Measurements from ENCODE around the gene CSPG4.
"Not testable (repeated sequence)": the region's sequence is repeated elsewhere in the genome, so short reads cannot be mapped to it uniquely, and the experiment has no call there.

Gene CSPG4

DNA sequence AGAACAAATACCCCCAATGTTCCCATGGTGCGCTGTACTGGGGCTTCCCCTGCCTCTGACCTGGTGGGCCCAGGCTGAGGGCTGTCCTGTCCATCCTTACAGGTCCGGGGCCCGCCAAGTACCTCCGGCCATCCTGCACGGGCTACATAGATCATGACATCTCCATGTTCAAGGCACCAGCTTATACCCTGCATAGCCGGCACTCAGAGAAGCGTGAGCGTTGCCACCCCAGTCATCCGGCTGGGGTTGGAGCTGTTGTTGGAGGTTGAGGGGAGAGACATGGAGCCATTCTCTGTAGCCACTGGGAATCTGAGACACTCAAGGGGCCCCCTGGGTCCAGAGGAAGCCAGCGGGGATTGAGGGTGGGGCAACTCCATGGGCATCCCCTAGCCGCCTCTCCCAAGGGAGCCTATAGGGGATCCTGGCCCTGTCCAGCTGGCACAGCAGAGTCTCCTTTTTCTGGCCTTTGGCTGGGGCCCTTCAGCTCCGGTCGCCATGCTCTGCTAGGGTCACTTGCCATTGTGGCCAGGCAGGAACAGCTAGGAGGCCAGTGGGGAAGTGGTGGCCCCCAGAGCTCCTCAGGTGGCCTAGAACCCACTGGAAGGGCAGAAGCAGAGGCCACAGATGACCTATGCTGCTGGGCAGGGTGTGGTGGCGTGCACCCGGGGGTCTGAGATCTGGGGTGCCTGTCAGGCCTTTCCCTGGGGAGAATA, 12.5 kb upstream of the CSPG4 start:
- no peak for DNase-seq (ENCODE audit: low read depth, low spot score)

DNA sequence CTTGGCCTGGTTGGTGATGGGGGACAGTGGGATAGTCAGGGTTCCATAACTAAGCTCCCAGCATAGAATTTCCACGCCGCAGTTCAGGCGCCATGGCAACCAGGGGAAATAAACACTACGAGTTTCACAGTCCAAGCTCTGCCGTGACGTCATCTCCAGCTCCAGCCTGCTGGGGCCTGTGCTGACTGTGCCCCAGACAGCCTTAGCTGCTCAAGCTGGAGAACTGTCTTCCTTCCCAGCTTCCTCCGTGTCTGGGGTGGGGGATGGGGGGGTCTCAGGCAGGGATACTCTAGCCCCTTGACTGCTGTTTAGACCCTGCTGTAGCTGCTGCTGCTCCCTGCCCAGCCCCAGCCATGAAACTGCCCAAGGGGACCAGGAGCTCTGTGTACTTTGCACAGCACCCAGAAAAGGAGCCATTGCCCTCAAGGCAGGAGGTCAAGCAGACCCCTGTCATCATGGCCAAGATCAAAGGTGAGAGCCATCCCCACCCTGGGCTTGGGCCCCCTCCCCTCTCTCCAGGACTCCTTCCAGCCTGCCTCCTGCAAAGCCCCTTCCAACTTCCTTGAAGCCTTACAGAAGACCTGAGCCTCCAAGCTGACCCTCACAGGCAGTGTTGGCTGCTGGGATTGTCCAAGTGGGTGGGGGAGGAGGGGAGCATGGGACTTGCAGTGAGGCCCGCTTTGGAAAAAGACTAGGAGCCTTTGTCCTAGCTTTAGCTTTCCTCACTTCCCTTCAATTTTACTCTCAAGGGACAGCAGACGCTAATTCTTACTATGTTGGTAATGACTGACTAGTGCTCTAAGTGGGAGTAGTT, 11.4 kb upstream of the CSPG4 start:
- peak; percentile 83 for DNase-seq (ENCODE audit: low read depth, low spot score)

DNA sequence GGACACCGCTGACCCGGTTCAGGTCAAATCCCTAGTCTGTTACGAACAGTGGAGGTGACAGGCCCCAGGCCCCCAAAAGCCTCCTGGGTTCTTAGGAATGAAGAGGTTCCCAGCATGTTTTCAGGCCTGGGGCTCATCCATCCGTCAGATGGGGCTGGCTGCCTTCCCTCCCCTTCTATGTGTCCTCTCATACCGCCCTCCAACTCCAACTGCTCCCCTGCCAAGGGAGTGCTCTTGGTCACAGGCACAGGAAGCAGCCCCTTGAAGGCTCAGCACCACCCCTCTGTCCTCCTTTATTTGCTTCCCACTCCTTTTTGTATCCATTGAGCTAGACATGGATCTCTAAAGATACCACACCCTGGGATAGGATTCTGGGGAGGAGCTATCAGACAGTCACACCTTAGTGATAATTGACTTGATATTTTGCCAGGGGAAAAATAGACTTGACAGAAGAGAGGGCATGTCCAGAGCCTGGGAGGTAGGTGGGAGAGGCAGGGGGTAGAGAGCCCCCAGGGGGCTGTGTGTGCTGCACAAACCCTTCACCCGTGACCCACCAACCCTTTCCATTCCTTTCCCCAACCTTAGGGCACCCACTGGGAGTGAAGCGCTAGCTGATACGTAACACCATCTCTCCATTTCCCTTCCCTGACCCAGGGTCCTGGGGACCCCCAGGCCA, 10.7 kb upstream of the CSPG4 start:
- no peak for DNase-seq (ENCODE audit: low read depth, low spot score)

DNA sequence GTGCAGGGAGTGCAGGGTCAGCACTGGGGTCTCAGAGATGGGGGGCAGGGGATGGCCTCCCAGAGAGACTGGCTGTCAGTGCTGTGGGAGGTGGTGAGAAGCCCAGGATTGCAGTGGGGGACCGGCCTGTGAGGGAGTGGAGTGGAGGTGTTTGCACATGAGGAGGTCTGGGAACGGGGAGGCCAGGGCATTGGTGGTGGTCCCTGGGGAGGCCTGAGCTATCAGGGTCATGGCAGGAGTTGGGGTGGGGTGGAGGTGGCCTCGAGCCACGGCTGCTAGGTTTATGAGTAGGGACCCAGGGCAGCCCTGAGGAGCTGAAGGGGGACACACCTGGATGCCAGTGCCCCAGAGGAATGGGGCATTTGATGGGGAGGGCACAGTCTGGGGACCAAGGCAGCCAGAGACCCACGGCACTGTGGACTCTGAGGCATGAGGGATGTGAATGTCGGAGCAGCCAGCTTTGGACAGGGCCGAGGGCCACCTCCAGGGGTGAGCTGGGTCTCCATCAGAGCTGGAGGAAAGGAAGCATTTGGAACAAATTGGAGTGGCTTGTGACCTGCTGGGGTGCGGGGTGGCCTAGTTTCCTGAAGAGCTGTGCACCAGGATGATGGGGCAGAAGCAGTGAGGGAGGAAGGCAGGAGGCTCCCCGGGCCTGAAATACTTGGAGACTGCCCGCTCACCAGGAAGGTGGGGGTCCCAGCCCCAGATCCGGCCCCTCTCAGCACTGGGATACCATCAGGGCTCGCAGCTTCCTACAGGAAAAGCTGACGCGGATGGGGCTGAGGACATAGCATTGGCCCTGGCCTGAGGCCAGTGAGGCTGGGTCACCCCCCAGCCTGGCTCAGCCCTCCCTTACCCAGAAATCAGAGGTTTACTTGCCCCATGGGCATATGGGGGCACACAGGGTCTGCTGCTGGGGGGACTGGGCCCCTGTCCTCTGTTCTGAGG, 9.5 kb upstream of the CSPG4 start:
- no peak for DNase-seq (ENCODE audit: low read depth, low spot score)

DNA sequence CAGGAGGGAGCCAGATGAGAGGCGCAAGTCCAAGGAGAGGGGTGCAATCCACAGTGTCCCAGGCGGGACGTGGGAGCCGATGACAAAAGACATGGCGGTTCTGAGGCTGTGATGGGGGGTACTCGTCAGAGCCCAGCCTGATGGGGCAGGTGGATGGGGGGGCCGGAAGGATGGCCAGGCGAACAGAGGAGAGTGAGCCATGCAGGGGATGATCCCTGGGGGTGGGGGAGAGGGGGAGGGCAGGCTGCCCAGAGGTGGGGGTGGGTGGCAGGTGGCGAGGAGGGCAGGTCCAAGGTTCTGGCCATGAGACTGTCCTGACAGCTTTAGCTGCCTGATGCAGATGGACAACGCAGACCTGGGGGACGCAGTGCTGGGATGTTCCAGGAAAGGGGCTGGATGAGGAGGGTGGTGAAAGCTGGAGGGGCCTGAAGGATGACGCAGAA, 8.9 kb upstream of the CSPG4 start:
- no peak for DNase-seq (ENCODE audit: low read depth, low spot score)

DNA sequence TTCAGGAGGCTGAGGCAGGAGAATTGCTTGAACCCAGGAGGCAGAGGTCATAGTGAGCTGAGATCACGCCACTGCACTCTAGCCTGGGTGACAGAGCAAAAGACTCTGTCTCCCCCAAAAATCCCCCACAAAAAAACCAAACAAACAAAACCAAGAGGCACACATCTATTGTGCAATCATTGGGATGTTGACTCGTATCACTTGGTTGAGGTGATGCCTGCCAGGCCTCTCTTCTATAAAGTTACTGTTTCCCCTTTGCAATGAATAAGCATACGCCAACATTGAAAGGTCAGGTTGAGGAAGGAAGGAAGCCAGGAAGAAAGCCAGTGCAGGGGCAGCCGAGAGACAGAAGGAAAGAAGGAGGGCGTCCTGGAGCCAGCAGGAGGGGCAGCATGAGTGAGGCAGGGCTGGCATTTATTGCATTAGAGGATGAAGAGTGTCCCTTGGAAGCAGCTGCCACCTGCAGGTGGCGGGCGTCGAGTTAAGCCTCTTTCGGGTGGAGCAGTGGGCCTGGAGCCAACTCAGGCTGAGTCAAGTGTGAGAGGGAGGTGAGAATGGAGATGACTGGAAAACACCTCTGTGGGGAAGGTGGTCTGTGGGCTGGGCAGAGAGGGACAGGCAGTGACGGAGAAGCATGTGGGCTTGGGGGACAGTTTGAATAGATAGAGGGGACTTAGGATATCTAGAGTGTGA, 8.3 kb upstream of the CSPG4 start:
- DNase-seq (ENCODE audit: low read depth, low spot score): no peak

DNA sequence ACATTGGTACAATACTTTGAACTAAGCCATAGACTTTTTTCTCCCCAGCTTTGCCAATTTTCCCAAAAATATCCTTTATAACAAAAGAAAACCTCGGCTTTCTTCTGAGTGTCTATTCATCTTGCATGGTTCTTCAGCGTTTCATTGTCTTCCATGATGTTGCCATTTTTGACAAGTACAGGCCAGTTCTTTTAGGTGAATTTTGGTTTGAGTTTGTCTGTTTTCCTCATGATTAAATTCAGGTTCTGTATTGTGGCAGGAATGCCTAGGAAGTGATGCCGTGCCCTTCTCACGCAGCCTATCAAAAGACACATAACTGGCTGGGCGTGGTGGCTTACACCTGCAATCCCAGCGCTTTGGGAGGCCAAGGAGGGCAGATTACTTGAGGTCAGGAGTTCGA, 7.6 kb upstream of the CSPG4 start:
- no peak for DNase-seq (ENCODE audit: low read depth, low spot score)

DNA sequence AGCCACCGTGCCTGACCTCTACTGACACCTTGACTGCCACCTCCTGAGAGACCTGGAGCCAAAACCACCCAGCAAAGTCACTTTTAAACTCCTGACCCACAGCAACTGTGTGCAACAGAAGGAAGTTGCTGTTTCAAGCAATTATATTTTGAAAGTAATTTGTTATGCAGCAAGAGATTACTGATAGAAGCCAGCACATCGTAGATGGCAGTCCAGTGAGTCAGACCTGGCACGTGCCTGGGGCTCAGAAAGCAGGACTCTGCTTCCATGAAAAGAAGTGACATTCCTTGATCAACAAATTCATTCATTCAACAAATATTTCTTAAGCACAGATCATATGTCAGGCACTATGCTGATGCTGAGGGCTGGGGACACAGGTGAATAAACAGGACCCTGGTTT, 5.7 kb upstream of the CSPG4 start:
- DNase-seq (ENCODE audit: low read depth, low spot score): no peak

DNA sequence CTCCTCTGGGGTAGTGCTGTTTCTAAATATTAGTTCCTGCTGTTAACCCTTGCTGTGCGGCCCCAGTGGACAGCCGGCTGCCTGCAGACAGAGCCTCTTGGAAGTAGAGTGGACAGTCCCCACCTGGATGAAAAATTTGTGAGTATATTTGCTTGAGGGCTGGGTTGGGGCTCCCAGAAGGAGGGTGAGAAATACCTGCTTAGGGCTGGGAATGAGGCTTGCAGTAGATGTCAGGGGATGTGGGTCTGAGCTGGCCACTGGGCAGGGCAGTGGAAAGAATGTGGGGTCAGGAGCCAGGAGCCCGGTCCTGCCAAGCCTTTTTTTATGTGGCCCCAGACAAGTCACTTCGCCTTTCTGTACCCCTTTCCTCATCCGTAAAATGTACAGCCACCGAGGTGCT, 4.4 kb upstream of the CSPG4 start:
- DNase-seq (ENCODE audit: low read depth, low spot score): not testable (repeated sequence)

DNA sequence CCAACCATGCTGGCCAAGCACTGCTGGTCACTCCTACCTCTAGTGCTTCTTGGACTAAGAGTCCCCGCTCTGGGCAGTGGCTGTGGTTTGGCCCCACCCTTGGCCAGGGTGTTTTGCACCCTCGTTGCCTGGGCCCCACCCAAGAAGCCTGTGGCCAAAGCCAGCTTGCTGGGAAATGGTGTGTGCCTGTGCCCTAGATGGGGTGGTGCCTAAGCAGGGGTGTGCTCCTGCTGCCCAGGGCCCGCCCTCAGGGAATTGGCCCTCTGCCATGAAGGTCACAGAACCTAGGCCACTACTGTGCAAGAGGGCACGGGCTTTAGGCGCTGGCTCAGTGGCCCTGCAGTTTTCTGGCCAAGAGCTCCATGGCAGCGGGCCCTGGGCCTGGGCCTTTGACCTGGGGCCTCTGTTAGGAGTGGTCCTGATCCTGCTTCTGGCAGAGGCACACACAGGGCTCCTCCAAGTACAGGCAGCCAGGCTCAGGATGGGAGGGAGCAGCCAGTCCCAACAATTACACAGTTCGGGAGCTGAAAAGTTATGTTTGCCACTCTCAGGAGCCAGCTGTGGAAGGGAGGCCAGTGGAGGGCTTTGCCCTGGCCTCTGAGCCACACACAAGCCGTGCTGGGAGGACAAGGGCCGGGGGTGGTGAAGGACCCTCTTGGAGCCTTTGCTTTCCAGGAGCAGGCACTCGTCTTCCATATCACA, 3.8 kb upstream of the CSPG4 start:
- DNase-seq (ENCODE audit: low read depth, low spot score): not testable (repeated sequence)

DNA sequence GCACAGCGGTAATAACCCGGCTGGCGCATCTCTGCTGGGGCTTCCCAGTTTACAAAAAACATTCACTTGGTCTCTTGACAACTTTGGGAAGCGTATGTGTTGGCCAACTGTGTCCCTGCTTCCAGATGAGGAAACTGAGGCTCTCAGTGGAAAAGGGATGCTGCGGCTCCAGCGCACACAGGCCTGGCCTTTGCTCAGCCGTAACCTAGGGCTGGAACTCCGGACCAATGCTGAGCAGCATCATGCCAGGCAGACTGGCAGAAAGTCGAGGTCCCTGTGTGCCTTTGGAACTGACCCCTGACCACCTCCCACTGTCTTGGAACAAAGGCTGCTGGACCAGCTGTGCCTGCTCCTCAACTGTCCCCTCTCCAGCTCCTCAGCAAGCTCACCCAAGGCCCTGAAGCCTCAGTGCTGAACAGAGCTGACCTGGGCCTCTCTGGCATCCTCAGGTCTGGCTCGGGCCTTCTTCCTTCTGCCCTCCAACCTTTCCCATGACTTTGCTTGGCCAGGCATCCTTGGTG, 2.7 kb upstream of the CSPG4 start:
- DNase-seq (ENCODE audit: low read depth, low spot score): not testable (repeated sequence)

DNA sequence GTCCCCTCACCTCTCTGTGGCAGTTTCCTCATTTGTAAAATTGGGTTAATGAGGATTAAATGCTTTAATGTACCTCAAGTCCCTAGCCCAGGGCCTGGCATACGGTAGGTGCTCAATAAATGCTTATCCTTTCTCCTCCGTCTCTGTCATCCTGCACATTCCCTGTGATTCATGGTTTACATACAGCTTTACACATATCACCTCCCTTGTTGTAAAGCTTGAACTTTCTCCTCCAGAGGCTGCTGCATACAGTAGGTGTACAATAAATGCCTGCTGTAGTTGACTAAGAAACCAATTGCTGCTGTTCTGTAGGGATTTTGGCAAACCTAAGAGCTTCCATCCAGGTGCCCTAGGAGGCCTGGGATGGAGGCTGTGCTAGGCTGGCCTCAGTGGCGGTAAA, 1.5 kb upstream of the CSPG4 start:
- DNase-seq (ENCODE audit: low read depth, low spot score): no peak

DNA sequence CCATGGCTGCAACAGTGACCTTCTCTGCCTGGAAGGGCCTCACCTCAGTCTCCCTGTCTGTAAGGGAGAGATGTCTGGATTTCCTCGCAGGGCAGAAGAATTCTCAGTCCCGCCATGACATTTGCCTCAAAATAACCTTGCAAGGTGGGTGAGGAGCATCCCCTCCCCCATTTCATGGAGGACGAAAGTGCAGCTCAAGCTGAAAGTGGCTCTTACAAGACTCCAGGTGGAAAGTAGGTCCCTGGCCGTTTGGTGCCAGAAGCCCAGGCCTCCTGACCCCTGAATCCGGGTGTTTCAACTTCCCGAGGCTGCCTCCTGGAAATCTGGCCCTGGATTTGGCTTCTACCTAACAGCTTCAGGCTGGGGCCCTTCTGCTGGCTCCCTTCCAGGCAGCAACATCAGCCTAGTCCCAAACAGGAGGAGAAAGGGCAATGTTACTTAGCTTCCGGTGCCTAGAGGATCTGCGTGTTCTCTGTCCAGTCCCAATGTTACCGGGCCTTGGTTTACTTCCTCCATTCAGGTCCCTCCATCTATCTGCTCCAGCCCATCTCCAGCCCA, 769 bp upstream of the CSPG4 start:
- no peak for DNase-seq (ENCODE audit: low read depth, low spot score)

DNA sequence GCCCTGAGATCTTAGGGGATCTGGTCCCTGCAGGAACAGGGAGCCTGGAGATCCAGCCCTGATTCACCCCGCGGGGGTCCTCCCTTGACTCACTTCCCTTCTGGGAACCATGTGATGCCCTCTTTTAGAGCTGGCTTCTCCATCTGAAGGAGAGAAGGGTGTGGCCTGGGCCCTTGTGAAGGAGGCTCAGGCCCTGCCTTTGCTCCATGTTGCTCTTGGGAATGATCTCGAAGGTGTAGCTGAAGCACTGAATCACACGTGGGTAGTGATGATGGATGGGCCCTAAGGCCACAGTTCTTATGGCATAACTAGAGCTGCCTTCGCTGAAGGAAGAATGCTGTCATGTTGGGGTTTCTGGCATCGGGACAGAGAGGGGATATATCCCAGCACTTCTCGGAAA, 1.2 kb downstream of the CSPG4 start:
- DNase-seq (ENCODE audit: low read depth, low spot score): not testable (repeated sequence)

DNA sequence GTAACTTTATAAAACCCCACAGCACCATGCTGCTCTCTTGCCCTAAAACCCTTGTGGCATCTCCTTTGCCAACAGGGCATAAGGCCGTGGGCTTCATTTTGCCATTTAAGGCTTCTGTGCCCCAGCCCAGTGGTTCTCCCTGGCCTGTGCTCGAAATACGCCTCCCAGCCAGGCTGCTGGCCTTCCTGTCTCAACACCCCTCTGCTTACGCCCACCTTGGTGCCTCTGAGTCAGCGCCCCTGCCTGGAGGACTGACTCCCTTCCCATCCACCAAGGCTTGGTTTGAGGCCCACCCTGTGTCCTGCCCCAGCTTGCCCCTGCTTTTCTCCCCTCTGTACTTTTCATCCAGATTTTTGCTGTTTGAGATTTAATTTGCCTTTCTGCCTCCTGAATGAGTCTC, 1.8 kb downstream of the CSPG4 start:
- not testable (repeated sequence) for DNase-seq (ENCODE audit: low read depth, low spot score)

DNA sequence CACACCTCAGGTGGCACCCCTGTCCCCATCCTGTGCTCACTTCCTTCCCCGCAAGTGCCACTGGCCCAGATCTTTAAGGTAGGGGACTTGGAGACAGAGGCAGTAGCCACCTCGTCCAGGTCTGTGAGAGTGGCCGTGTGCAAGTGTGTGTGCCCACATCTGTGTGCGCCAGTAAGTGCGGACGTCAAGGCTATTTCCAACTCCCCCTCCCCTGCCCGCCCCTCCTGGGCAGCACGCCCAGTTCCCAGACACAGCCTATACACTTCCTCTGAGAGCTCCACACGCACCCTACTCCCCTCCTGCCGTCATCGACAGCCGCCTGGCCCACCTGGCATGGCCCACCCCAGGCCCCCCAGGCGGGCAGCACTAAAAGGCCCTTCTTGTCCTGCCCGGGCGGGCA, 3.2 kb downstream of the CSPG4 start:
- DNase-seq (ENCODE audit: low read depth, low spot score): peak; percentile 73

DNA sequence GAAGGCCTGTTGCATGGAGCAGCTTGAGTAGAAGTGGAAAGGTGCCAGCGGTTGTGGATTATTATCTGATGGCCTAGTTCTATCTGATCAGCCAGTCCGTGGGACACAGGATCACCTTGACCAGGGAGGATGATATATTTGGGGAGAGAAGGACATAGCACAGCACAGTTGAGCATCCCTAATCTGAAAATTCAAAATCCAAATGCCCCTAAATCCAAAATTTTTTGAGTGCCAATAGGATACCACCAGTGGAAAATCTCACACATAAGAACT, 6.0 kb downstream of the CSPG4 start:
- DNase-seq (ENCODE audit: low read depth, low spot score): no peak

DNA sequence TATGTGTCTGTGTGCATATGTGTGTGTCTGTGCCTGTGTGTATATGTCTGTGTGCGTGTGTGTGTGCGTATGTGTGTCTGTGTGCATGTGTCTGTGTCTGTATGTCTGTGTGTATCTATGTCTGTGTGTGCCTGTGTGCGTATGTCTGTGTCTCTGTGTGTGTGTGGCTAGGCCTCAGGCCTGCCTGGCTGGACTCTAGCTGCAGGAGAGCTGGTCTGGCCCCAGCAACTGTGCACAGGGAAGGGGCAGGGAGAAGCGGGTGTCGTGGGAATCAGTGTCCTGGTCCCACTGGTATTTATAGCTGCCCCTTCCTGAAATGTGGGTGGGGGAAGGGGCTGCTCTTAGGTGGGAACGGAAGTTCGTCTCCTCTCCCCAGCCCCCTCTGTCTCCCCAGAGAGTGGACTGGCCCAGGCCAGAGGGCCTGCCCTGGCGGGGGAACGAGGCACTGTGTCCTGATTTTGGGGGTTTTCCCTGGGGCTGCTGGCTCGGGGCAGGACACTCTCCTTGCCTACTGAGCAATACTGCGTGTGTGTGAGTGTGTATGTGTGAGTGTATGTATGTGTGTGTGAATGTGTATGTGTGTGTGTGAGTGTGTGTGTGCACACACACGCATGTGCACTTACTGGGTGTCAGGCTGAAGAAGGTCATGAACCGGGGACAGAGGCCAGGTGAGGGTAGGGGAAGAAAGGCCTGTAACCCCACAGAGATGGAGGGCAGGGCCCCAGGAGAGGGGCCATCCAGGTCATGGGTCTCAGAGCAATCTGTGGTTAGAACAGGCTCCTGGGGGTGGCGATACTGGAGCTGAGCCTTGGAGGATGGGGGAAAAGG, 6.6 kb downstream of the CSPG4 start:
- DNase-seq (ENCODE audit: low read depth, low spot score): no peak

DNA sequence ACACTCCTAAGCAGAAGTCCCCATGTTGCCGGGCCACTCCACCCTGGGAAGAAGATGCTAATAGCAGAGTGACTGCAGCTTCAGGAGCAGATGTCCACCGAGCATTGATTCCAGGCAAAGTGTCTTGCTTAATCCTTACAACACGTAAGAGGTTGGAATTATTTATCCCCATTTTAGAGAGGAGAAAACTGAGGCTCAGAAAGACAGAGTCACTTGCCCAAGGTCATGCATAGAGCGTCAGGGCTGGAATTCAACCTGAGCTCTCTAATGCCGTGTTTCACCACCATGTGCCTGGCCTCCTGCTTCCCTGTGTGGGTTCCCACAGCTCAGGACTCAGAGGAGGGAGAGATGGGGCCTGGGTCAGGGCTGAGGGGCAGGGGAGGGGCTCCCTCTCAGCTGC, 7.3 kb downstream of the CSPG4 start:
- DNase-seq (ENCODE audit: low read depth, low spot score): not testable (repeated sequence)
